Activated naive CD8-positive, alpha-beta T cell treated with anti-CD3 and anti-CD28 coated beads, Interleukin-2, amount 10 ng/mL, durations not matched to agents 7 days and 5 days (primary cell): ENCODE results near the gene CHMP4B. TPM values are rescaled to one million over a fixed set of nuclear protein-coding genes. Genes with fewer than 3 reads are reported as not detected.
A peak's percentile ranks its signal among the peaks of the same experiment; 100 is the strongest.

Experiments
- ATAC-seq: fragments of 150-1000 bp; cut with Tn5 transposase; one replicate; pipeline ENCODE4 v1.10.0; 2021; ENCODE audit warnings: low read depth, moderate library complexity
- POLR2A ChIA-PET: fragments of 350-600 bp; sonication (Branson Sonifier 250); formaldehyde crosslinking; loops from one replicate; lab custom pipeline; 2021; ENCODE audit warnings: antibody characterized with exemption; lab: Charles Lee
- DNase-seq: peaks from one replicate; pipeline ENCODE4 v3.0.0; 2021
- H3K27ac Mint-ChIP-seq: one replicate; pipeline ENCODE4 v1.8.0; 2022; ENCODE audit warnings: mild to moderate bottlenecking, mixed read lengths
- H3K27me3 Mint-ChIP-seq: one replicate; pipeline ENCODE4 v1.8.0; 2022; ENCODE audit warnings: mild to moderate bottlenecking, moderate library complexity, mixed read lengths
- H3K36me3 Mint-ChIP-seq: one replicate; pipeline ENCODE4 v1.8.0; 2021; ENCODE audit warnings: mild to moderate bottlenecking, mixed read lengths
- H3K4me1 Mint-ChIP-seq: one replicate; pipeline ENCODE4 v1.8.0; 2021; ENCODE audit warnings: mixed read lengths
- H3K4me3 Mint-ChIP-seq: one replicate; pipeline ENCODE4 v1.8.0; 2022; ENCODE audit warnings: mild to moderate bottlenecking, moderate library complexity, mixed read lengths
- H3K9me3 Mint-ChIP-seq: one replicate; pipeline ENCODE4 v1.8.0; 2021; ENCODE audit warnings: mixed read lengths
- total RNA-seq, 2 experiments: library from RNA; stranded (reverse); gene quantifications; one replicate each; pipeline ENCODE4 v1.2.3, GENCODE V29; 2021

The CHMP4B gene, protein sequence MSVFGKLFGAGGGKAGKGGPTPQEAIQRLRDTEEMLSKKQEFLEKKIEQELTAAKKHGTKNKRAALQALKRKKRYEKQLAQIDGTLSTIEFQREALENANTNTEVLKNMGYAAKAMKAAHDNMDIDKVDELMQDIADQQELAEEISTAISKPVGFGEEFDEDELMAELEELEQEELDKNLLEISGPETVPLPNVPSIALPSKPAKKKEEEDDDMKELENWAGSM
- total RNA-seq: 10 to 100 TPM; 75.7 to 82.8 TPM

DNA sequence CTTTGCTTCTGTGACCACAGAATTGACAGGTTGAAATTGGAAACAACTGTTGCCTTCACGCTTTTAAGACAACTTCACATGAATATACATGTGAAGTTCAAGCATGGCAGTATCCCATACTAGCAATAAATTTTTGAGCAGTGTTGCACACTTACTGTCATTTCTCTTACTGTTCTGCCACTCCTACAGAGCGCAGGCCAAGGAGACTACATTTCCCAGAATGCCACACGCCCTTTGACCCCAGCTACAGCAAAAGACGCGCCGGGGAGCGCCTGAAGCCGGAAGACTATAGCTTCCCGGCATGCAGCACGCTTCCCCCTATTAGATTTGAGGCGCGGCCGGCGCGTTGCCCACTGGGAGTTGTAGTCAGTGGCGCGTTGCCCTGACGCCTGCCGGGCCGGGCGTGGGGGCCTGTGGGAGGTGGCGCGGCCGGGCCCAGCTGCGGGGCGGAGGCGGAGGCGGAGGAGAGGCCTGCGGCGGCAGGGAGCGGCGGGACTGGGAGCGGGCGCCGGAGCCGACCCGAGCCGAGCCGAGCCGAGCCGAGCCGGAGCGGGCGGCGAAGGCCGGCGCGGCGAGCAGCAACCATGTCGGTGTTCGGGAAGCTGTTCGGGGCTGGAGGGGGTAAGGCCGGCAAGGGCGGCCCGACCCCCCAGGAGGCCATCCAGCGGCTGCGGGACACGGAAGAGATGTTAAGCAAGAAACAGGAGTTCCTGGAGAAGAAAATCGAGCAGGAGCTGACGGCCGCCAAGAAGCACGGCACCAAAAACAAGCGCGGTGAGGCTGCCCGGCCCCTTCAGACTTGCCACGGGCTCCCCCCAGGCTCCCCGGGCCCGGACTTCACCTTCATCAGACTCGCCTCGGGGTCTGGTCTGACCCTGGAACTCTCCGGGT lies at the start of gene CHMP4B:
Gene CHMP4B (plus strand): TSS at position 464 of the 891 bp plus-strand sequence. CDS start 121 bp downstream, at position 585.
- no peaks in the 10 kb centered on the region for H3K9me3 Mint-ChIP-seq
- H3K36me3 Mint-ChIP-seq: peaks cover 25% of the 10 kb centered on the region
- DNase-seq (peak; percentile 97), ATAC-seq (peak; percentile 97)
- H3K4me1 Mint-ChIP-seq: peaks cover 25% of the 10 kb centered on the region
- peaks cover under 1% of the 10 kb centered on the region for H3K27me3 Mint-ChIP-seq
- H3K27ac Mint-ChIP-seq: peak within 1 kb of the TSS; percentile 94
- H3K4me3 Mint-ChIP-seq: peak within 1 kb of the TSS; percentile 97
- POLR2A ChIA-PET: interaction anchor here (0.8 to 2.4 kb wide), 14 partner anchors 13 to 301 kb away, joined by 3 to 24 read pairs (median 4); partner anchors contain the start of genes EIF2S2 and RALY

DNA sequence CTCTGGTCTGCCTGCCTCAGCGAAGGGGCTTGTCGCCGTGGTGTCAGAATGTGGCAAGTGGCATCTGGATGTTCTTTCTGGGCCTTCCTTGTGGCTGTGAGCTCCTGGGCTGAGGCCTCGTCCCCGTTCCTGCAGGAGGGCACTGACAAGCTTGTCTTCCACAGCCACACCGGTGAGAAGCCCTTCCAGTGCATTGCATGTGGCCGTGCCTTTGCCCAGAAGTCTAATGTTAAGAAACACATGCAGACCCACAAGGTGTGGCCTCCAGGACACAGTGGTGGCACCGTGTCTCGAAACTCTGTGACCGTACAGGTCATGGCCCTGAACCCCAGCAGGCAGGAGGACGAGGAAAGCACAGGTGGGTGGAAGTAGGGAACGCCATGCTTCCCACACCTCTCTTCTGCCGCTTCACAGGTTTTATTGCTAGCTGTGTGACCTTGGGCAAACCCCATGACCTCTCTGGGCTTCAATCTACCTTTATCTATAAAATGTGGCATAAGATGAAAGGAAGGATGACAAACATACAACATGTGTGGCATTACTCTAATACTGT lies 49.4 kb upstream of the CHMP4B start:
- DNase-seq: no peak
- POLR2A ChIA-PET: no interaction called here

DNA sequence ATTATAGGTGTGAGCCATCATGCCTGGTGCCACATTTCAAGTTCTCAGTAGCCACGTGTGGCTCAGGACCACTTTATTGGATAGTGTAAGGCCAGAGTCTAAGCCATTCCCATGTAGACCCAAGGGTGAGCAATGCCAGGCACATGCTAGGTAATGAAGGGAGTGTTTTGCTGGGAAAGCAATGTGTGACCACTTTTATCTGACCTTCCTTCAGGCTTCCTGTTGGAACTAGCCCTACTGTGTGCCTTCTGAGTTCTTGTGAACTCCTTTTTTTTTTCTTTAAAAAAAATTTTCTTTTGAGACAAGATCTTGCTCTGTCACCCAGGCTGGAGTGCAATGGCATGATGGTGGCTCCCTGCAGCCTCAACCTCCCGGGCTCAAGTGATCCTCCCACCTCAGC lies 46.0 kb upstream of the CHMP4B start:
- no peak overlapping the region for H3K4me3 Mint-ChIP-seq
- no peaks in the 10 kb centered on the region for H3K27me3 Mint-ChIP-seq
- POLR2A ChIA-PET: no interaction called here
- H3K9me3 Mint-ChIP-seq: no peaks in the 10 kb centered on the region
- peaks cover 5% of the 10 kb centered on the region for H3K4me1 Mint-ChIP-seq
- H3K27ac Mint-ChIP-seq: no peak overlapping the region
- no peak for DNase-seq
- ATAC-seq: no peak
- H3K36me3 Mint-ChIP-seq: peaks cover 21% of the 10 kb centered on the region

More for the DNA sequence above, 49.4 kb upstream of the CHMP4B start:
- no peaks in the 10 kb centered on the region for H3K27me3 Mint-ChIP-seq
- peaks cover under 1% of the 10 kb centered on the region for H3K4me1 Mint-ChIP-seq
- H3K4me3 Mint-ChIP-seq: no peak overlapping the region
- H3K27ac Mint-ChIP-seq: no peak overlapping the region
- peaks cover 4% of the 10 kb centered on the region for H3K9me3 Mint-ChIP-seq
- peaks cover 23% of the 10 kb centered on the region for H3K36me3 Mint-ChIP-seq
- ATAC-seq: no peak

DNA sequence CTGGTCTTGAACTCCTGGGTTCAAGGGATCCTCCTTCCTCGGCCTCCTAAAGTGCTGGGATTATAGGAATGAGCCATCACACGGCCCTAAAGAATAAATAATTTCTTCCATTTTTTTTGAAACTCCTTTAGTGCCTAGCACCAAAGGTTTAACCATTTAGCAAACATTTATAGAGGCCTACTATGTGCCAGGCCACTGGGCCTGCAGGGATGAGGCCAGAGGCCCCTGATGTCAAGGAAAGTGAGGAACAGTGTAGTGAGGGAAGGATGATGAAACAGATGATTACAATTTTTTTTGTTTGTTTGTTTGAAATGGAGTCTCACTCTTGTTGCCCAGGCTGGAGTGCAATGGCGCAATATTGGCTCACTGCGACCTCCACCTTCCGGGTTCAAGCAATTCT lies 45.6 kb upstream of the CHMP4B start:
- no peak for ATAC-seq
- no peaks in the 10 kb centered on the region for H3K9me3 Mint-ChIP-seq
- DNase-seq: no peak
- peaks cover 5% of the 10 kb centered on the region for H3K4me1 Mint-ChIP-seq
- POLR2A ChIA-PET: no interaction called here
- H3K27me3 Mint-ChIP-seq: no peaks in the 10 kb centered on the region
- H3K4me3 Mint-ChIP-seq: no peak overlapping the region
- H3K27ac Mint-ChIP-seq: no peak overlapping the region
- peaks cover 21% of the 10 kb centered on the region for H3K36me3 Mint-ChIP-seq

DNA sequence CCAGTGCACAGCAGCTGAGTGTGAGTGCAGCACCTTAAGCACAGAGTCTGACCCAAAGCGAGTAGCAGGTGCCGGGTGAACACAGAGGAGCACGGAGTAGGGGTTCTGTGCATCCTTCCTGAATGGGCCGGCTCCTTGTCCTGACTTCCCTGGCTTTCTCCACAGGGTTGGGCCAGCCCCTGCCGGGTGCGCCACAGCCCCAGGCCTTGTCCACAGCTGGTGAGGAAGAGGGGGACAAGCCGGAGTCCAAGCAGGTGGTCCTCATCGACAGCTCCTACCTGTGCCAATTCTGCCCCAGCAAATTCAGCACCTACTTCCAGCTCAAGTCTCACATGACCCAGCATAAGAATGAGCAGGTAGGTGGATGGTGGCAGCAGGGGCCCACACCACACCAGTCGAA lies 44.5 kb upstream of the CHMP4B start:
- Mint-ChIP-seq H3K36me3 (peaks cover 21% of the 10 kb centered on the region), H3K27ac (no peak overlapping the region), H3K4me3 (no peak overlapping the region), H3K4me1 (peaks cover 5% of the 10 kb centered on the region), H3K27me3 (no peaks in the 10 kb centered on the region), H3K9me3 (no peaks in the 10 kb centered on the region)
- DNase-seq: no peak
- POLR2A ChIA-PET: interaction anchor here (0.7 to 1.2 kb wide), 2 partner anchors 10 to 277 kb away, joined by 3 read pairs; partner anchors contain the start of gene CBFA2T2
- ATAC-seq: no peak

DNA sequence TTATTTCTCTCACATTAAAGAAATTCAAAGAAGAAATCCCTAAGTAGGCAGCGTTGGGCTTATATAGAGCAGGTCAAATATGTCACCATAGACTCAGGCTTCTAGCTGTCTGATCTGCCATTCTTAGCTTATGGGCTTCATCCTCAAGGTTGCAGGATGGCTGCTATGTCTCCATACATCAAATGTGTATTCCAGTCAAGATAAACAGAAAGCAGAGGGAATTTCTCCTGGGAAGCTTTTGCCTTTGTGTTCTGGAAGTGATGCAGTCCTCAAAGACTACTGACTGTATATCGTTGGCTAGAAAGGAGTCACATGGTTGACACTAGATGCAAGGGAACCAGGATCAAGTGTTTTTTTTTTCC lies 43.4 kb upstream of the CHMP4B start:
- Mint-ChIP-seq H3K27ac (no peak overlapping the region), H3K36me3 (peaks cover 24% of the 10 kb centered on the region), H3K9me3 (no peaks in the 10 kb centered on the region), H3K4me1 (peaks cover 7% of the 10 kb centered on the region), H3K4me3 (no peak overlapping the region), H3K27me3 (no peaks in the 10 kb centered on the region)
- ATAC-seq (no peak), DNase-seq (no peak)
- POLR2A ChIA-PET: interaction anchor here (1.2 kb wide), 1 partner anchor 12 kb away, joined by 3 read pairs; no protein-coding TSS in a partner anchor

DNA sequence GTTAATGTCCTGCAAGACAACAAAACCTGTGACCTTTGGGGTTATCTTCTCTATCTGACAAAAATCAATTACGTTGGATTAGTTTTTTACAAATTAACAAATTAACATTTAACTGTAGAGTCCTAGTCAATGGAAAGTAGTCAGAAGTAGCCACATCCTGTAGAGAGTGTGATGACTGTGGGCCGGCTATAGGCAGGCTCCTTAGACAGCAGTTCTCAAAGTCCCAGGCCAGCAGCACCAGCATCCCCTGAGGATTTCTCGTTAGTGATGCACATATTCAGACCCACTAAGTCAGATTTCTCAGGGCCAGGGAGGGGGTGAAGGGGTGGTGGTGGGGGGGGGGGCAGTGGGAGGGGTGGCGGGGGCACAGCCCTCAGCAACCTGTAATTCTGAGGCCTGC lies 42.1 kb upstream of the CHMP4B start:
- no peak overlapping the region for H3K27ac Mint-ChIP-seq
- H3K9me3 Mint-ChIP-seq: no peaks in the 10 kb centered on the region
- no peaks in the 10 kb centered on the region for H3K27me3 Mint-ChIP-seq
- H3K4me3 Mint-ChIP-seq: no peak overlapping the region
- H3K36me3 Mint-ChIP-seq: peaks cover 24% of the 10 kb centered on the region
- ATAC-seq (peak; percentile 89), DNase-seq (no peak)
- POLR2A ChIA-PET: no interaction called here
- H3K4me1 Mint-ChIP-seq: peaks cover 9% of the 10 kb centered on the region

DNA sequence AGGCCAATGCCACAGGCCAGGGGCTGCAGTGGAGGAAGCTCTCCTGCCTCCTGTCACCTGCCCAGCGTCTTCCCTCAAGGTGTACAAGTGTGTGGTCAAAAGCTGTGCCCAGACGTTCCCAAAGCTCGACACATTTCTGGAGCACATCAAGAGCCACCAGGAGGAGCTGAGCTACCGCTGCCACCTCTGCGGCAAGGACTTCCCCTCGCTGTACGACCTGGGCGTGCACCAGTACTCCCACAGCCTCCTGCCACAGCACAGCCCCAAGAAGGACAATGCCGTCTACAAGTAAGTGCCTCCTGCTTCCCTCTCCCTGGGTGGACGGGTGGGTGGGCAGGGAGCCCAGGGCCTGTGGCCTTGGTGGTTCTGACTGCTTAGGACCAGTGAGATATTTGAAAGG lies 41.1 kb upstream of the CHMP4B start:
- Mint-ChIP-seq H3K4me3 (no peak overlapping the region), H3K27me3 (no peaks in the 10 kb centered on the region), H3K4me1 (peaks cover 9% of the 10 kb centered on the region), H3K36me3 (peaks cover 25% of the 10 kb centered on the region), H3K27ac (no peak overlapping the region), H3K9me3 (no peaks in the 10 kb centered on the region)
- POLR2A ChIA-PET: no interaction called here
- DNase-seq (no peak), ATAC-seq (no peak)

DNA sequence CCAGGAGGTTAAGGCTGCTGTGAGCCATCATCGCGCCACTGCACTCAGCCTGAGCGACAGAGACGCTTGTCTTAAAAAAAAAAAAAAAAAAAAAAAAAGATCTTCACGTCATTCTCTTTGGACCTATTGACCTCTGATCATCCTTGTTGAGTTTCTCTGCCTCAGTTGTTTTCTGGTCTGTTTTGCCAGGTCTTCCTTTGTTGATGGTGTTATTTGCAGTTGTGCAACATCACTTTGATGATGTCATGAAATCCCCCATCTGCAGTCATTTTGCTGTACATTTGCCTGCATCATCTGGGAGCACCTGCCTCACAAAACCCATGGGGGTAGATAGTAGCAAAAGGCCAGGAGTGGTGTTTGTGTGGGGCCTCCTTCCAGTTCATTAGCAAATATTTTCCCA lies 39.2 kb upstream of the CHMP4B start:
- H3K36me3 Mint-ChIP-seq: peaks cover 23% of the 10 kb centered on the region
- H3K4me3 Mint-ChIP-seq: no peak overlapping the region
- POLR2A ChIA-PET: no interaction called here
- H3K4me1 Mint-ChIP-seq: peaks cover 9% of the 10 kb centered on the region
- ATAC-seq: no peak
- H3K27ac Mint-ChIP-seq: no peak overlapping the region
- DNase-seq: no peak
- no peaks in the 10 kb centered on the region for H3K9me3 Mint-ChIP-seq
- H3K27me3 Mint-ChIP-seq: no peaks in the 10 kb centered on the region

DNA sequence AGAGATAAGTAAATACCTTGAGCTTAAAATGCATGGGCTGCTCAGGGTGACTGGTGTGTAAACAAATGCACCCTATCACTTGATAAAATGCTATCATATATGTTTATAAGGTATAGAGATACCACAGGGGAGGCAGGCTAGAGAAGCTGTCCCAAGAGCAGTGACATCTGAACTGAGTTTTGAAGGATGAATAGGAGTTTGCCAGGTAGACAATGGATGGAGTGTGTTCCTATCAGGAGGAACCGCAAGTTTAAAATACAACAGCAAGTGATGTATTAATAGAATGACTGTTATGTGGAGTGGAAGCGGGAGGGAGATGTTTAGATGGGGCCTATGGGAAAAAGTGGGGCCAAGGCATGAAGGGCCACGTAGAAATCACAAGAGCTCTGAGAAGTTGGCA lies 38.7 kb upstream of the CHMP4B start:
- Mint-ChIP-seq H3K27me3 (no peaks in the 10 kb centered on the region), H3K4me3 (no peak overlapping the region), H3K27ac (no peak overlapping the region), H3K4me1 (peaks cover 9% of the 10 kb centered on the region), H3K9me3 (no peaks in the 10 kb centered on the region), H3K36me3 (peaks cover 23% of the 10 kb centered on the region)
- DNase-seq (no peak), ATAC-seq (no peak)
- POLR2A ChIA-PET: no interaction called here

DNA sequence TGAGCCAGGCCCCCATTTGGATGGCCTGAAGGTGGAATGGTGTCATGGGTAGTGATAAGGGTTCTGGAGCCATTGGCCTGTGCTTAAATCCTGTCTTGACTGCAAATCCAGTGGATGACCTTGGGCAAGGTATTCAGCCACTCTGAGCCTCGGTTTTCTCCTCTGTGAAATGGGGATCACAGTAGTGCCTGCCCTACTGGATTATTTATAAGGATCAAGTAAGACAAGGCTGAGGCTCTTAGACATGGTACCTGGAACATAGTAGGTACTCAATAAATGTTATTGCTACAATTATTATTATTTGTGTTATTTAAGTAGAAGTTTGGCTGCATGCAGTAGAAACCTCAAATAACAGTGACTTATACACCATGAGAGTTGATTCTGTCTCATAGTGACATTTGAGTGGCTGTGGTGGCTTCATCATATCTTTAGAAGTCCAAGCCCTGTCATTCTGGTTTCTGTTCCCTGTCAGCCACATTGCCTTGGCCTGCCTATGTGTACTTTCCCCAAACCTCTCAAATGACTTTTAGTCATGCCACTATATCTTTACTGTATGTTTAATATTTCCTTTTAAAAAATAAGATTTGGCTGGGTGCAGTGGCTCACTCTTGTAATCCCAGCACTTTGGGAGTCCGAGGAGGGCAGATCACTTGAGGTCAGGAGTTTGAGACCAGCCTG lies 37.6 kb upstream of the CHMP4B start:
- no peak for DNase-seq
- no peak overlapping the region for H3K4me3 Mint-ChIP-seq
- H3K9me3 Mint-ChIP-seq: no peaks in the 10 kb centered on the region
- POLR2A ChIA-PET: no interaction called here
- H3K27ac Mint-ChIP-seq: no peak overlapping the region
- H3K27me3 Mint-ChIP-seq: no peaks in the 10 kb centered on the region
- peaks cover 19% of the 10 kb centered on the region for H3K36me3 Mint-ChIP-seq
- ATAC-seq: no peak
- peaks cover 10% of the 10 kb centered on the region for H3K4me1 Mint-ChIP-seq

DNA sequence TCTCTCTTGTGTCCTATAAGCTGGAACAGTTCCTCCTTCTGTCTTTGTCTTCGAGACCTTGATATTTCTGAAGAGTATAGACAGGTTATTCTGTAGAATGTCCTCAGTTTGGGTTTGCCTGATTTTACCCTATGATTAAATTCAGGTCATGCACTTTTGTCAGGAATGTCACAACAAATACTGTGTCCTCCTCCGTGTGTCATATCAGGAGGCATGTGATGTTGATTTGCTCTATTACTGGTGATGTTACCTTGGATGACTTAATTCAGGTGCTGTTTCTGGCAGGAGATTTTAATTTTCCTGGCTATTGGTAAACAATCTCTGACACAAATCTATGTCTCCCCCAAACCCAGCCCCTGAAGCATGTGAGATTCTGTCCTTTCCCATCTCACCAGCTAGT lies 33.3 kb upstream of the CHMP4B start:
- DNase-seq: no peak
- no peak overlapping the region for H3K4me3 Mint-ChIP-seq
- POLR2A ChIA-PET: no interaction called here
- ATAC-seq: no peak
- peaks cover 13% of the 10 kb centered on the region for H3K36me3 Mint-ChIP-seq
- no peaks in the 10 kb centered on the region for H3K27me3 Mint-ChIP-seq
- no peak overlapping the region for H3K27ac Mint-ChIP-seq
- peaks cover 9% of the 10 kb centered on the region for H3K4me1 Mint-ChIP-seq
- H3K9me3 Mint-ChIP-seq: no peaks in the 10 kb centered on the region

DNA sequence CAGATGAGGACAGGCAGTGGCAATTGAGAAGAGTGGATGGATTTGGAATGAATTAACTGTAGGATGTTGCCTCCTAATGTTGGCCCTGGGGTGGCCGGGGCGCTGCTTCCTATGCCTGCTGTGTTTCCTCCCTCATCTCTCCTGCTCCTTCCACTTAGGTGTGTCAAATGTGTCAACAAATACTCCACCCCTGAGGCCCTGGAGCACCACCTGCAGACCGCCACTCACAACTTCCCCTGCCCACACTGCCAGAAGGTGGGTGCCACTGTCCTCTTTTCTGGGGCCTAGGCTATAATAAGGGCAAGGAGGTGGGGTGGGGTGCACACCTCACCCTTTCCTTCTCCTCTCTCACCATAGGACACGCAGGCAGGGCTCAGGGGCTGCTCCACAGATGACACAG lies 30.0 kb upstream of the CHMP4B start:
- no peaks in the 10 kb centered on the region for H3K27me3 Mint-ChIP-seq
- no peak overlapping the region for H3K27ac Mint-ChIP-seq
- ATAC-seq: no peak
- no peaks in the 10 kb centered on the region for H3K9me3 Mint-ChIP-seq
- H3K36me3 Mint-ChIP-seq: peaks cover 10% of the 10 kb centered on the region
- no peak for DNase-seq
- POLR2A ChIA-PET: no interaction called here
- H3K4me3 Mint-ChIP-seq: no peak overlapping the region
- peaks cover 7% of the 10 kb centered on the region for H3K4me1 Mint-ChIP-seq
